B cell (primary cell): ENCODE data around the gene NOSTRIN. TPM values are rescaled to one million over a fixed set of nuclear protein-coding genes. Genes with fewer than 3 reads are reported as not detected.

Source experiments
- ATAC-seq: fragments of 200-7000 bp; cut with Tn5 transposase; one replicate; pipeline ENCODE4 v1.10.0; 2021; ENCODE audit warnings: low read depth, mild to moderate bottlenecking, moderate number of reproducible peaks, moderate library complexity
- CTCF ChIA-PET: fragments of 350-600 bp; sonication (Branson Sonifier 250); formaldehyde crosslinking; loops from one replicate; lab custom pipeline; 2021; ENCODE audit warnings: antibody characterized with exemption, inconsistent platforms; lab: Charles Lee
- POLR2A ChIA-PET: fragments of 350-600 bp; sonication (Branson Sonifier 250); formaldehyde crosslinking; loops from one replicate; lab custom pipeline; 2021; ENCODE audit warnings: antibody characterized with exemption; lab: Charles Lee
- DNase-seq: peaks from one replicate; pipeline ENCODE4 v3.0.0; 2013
- H2AFZ ChIP-seq: 2 replicates; pipeline ENCODE4 v1.6.1; 2012; ENCODE audit warnings: mild to moderate bottlenecking, low read depth, low read length; ENCODE audit not compliant: insufficient read depth, poor library complexity, severe bottlenecking
- H3K27ac ChIP-seq, 2 donors: 1 replicate in 1 of 2; 2 replicates in 1 of 2; pipeline ENCODE4 v1.5.1; 2012 to 2013; ENCODE audit warnings: low read length in 2 of 2, mild to moderate bottlenecking in 2 of 2, moderate library complexity in 1 of 2
- H3K27me3 ChIP-seq, 4 experiments: fragments of 200-600 bp in 1 of 4; sonication (generic) in 1 of 4; replicated peaks in 1 of 4; 1 replicate in 2 of 4; 2 replicates in 2 of 4; pipeline versions ENCODE4 v1.6.1 to v1.7.0; 2013 to 2016; ENCODE audit warnings: low read length in 3 of 4, mild to moderate bottlenecking in 2 of 4, mixed read lengths in 1 of 4, moderate library complexity in 1 of 4; ENCODE audit not compliant: insufficient read depth in 4 of 4, control insufficient read depth in 3 of 4; ENCODE audit errors: control extremely low read depth in 1 of 4
- H3K36me3 ChIP-seq, 2 experiments: replicated peaks in 1 of 2; 1 replicate in 1 of 2; 2 replicates in 1 of 2; pipeline versions ENCODE4 v1.6.1 to v1.7.1; 2013; ENCODE audit warnings: low read length in 1 of 2; ENCODE audit not compliant: insufficient read depth in 2 of 2, control insufficient read depth in 1 of 2; ENCODE audit errors: control extremely low read depth in 1 of 2, extremely low read depth in 1 of 2
- H3K4me1 ChIP-seq, 2 donors: fragments of 200-600 bp in 1 of 2; sonication (generic) in 1 of 2; 1 replicate in 1 of 2; 2 replicates in 1 of 2; pipeline versions ENCODE4 v1.5.1 to v1.6.1; 2013 to 2017; ENCODE audit warnings: low read length in 2 of 2; ENCODE audit not compliant: control insufficient read depth in 2 of 2, insufficient read depth in 2 of 2
- H3K4me2 ChIP-seq: replicated peaks from 2 replicates; pipeline ENCODE3; 2012; ENCODE audit warnings: mild to moderate bottlenecking, low read depth, low read length; ENCODE audit not compliant: poor library complexity, severe bottlenecking
- H3K4me3 ChIP-seq, 5 experiments: fragments of 200-600 bp in 1 of 5; sonication (generic) in 1 of 5; 1 replicate in 3 of 5; 2 replicates in 2 of 5; pipeline versions ENCODE4 v1.5.1 to v1.7.0; 2011 to 2016; ENCODE audit warnings: low read length in 4 of 5, mild to moderate bottlenecking in 4 of 5, low read depth in 2 of 5, control low read depth in 1 of 5, moderate library complexity in 1 of 5; ENCODE audit not compliant: insufficient read depth in 1 of 5; ENCODE audit errors: control extremely low read depth in 1 of 5, extremely low read depth in 1 of 5
- H3K79me2 ChIP-seq: fragments of 200-600 bp; sonication (generic); one replicate; pipeline ENCODE4 v1.6.0; 2016; ENCODE audit warnings: low read length; ENCODE audit not compliant: control insufficient read depth, insufficient read depth
- H3K9ac ChIP-seq: fragments of 200-600 bp; sonication (generic); 2 replicates; pipeline ENCODE4 v1.6.1; 2017; ENCODE audit warnings: mild to moderate bottlenecking, low read length, moderate library complexity
- H3K9me3 ChIP-seq, 3 donors: one replicate each; pipeline versions ENCODE4 v1.6.1 to v1.7.1; 2013; ENCODE audit warnings: low read length in 2 of 3; ENCODE audit not compliant: control insufficient read depth in 2 of 3, insufficient read depth in 1 of 3; ENCODE audit errors: control extremely low read depth in 1 of 3
- H4K20me1 ChIP-seq: 2 replicates; pipeline ENCODE4 v1.6.0; 2012; ENCODE audit warnings: mild to moderate bottlenecking, low read length; ENCODE audit not compliant: insufficient read depth, control insufficient read depth, poor library complexity, severe bottlenecking
- H3K27ac Mint-ChIP-seq: one replicate; pipeline ENCODE4 v1.8.0; 2021; ENCODE audit warnings: mixed read lengths
- H3K27me3 Mint-ChIP-seq: one replicate; pipeline ENCODE4 v1.8.0; 2021; ENCODE audit warnings: mixed read lengths
- H3K4me1 Mint-ChIP-seq: one replicate; pipeline ENCODE4 v1.8.0; 2021; ENCODE audit warnings: mixed read lengths
- H3K4me3 Mint-ChIP-seq: one replicate; pipeline ENCODE4 v1.8.0; 2021; ENCODE audit warnings: mixed read lengths
- H3K9me3 Mint-ChIP-seq: one replicate; pipeline ENCODE4 v1.8.0; 2022; ENCODE audit warnings: mixed read lengths; ENCODE audit not compliant: insufficient read depth
- CTCF ChIP-seq: fragments of 200-600 bp; IDR thresholded peaks from one replicate; pipeline ENCODE4 v1.8.0; 2022; ENCODE audit warnings: antibody characterized with exemption, mild to moderate bottlenecking
- EZH2 ChIP-seq: IDR thresholded peaks from 2 replicates; pipeline ENCODE4 v1.6.1; 2012; ENCODE audit warnings: borderline replicate concordance, low read depth, mild to moderate bottlenecking, moderate library complexity, low read length; ENCODE audit not compliant: insufficient read depth, poor library complexity, severe bottlenecking
- WGBS: methylation state at CpG from one replicate; pipeline ENCODE4 v1.1.5; 2013; ENCODE audit warnings: missing lambda C conversion rate; ENCODE audit not compliant: insufficient coverage; 5-methylcytosine and 5-hydroxymethylcytosine counted together
- intact Hi-C: fragments of 100-400 bp; cut with micrococcal nuclease; formaldehyde crosslinking; loops from one replicate; pipeline ENCODE4 v1.10.0; 2022
- polyA plus RNA-seq: library from polyadenylated mRNA; depleted of rRNA; stranded (reverse); fragments of >200 nt; gene quantifications from 2 replicates; pipeline ENCODE4 v1.2.3, GENCODE V29; 2012
- total RNA-seq, 2 donors: library from RNA; stranded (reverse); fragments of 120-200 nt in 1 of 2; gene quantifications; 1 replicate in 1 of 2; 2 replicates in 1 of 2; pipeline versions ENCODE4 v1.2.3 to v1.2.4, GENCODE V29; 2013 to 2022

Gene NOSTRIN
- total and polyA plus RNA-seq, 2 donors (not counting 1 experiment from before 2014, with no cell fraction given): not detected

- Histone ChIP-seq H3K9ac (no peak overlapping the region), H2AFZ (no peak overlapping the region), H3K27me3 (no peaks in the 10 kb centered on the region), H4K20me1 (no peaks in the 10 kb centered on the region), H3K4me1 (no peaks in the 10 kb centered on the region), H3K9me3 (no peaks in the 10 kb centered on the region), H3K79me2 (no peaks in the 10 kb centered on the region), H3K4me2 (no peak overlapping the region), H3K36me3 (no peaks in the 10 kb centered on the region), H3K4me3 (no peak overlapping the region), H3K27ac (no peak overlapping the region)
- H3K27ac Mint-ChIP-seq: no peak overlapping the region
- H3K4me1 Mint-ChIP-seq: no peaks in the 10 kb centered on the region
- no peak for DNase-seq
- ChIA-PET POLR2A (no interaction called here), CTCF (no interaction called here)
- no peaks in the 10 kb centered on the region for H3K9me3 Mint-ChIP-seq
- no peak overlapping the region for H3K4me3 Mint-ChIP-seq
- intact Hi-C loops: no loop called here
- no peak for TF ChIP-seq CTCF
- TF ChIP-seq EZH2: no peak
- no peak for ATAC-seq
- no peaks in the 10 kb centered on the region for H3K27me3 Mint-ChIP-seq
- 100% methylated on average over 1 of the region's 2 CpGs for WGBS
Observed at GRCh38 chr2:168810235-168810634, 7.8 kb downstream of the NOSTRIN start.

GRCh38 chr2:168811696-168812095 lies 9.3 kb downstream of the NOSTRIN start:
- no peaks in the 10 kb centered on the region for H3K27me3 ChIP-seq
- intact Hi-C loops: no loop called here
- WGBS: 100% methylated on average over 1 of the region's 3 CpGs
- no peak overlapping the region for H3K4me3 Mint-ChIP-seq
- no peak overlapping the region for H3K27ac Mint-ChIP-seq
- no peak overlapping the region for H3K4me3 ChIP-seq
- no peak overlapping the region for H3K4me2 ChIP-seq
- no peak overlapping the region for H3K9ac ChIP-seq
- H3K4me1 Mint-ChIP-seq: no peaks in the 10 kb centered on the region
- ATAC-seq: no peak
- H3K27ac ChIP-seq: no peak overlapping the region
- POLR2A ChIA-PET: no interaction called here
- TF ChIP-seq CTCF: no peak
- TF ChIP-seq EZH2: no peak
- CTCF ChIA-PET: no interaction called here
- H3K27me3 Mint-ChIP-seq: no peaks in the 10 kb centered on the region
- H3K4me1 ChIP-seq: no peaks in the 10 kb centered on the region
- H3K36me3 ChIP-seq: no peaks in the 10 kb centered on the region
- DNase-seq: no peak
- H3K9me3 Mint-ChIP-seq: no peaks in the 10 kb centered on the region
- no peaks in the 10 kb centered on the region for H4K20me1 ChIP-seq
- no peaks in the 10 kb centered on the region for H3K9me3 ChIP-seq
- no peaks in the 10 kb centered on the region for H3K79me2 ChIP-seq
- H2AFZ ChIP-seq: no peak overlapping the region
